GM18858 (cell line): Measurements from ENCODE around the gene RYR3.
"Not testable (repeated sequence)": the region's sequence is repeated elsewhere in the genome, so short reads cannot be mapped to it uniquely, and the experiment has no call there.

Experiments used
- ATAC-seq: cut with Tn5 transposase; IDR thresholded peaks from one replicate; pipeline ENCODE4 v1.9.1; 2021; ENCODE audit not compliant: unreplicated experiment

The RYR3 gene

DNA sequence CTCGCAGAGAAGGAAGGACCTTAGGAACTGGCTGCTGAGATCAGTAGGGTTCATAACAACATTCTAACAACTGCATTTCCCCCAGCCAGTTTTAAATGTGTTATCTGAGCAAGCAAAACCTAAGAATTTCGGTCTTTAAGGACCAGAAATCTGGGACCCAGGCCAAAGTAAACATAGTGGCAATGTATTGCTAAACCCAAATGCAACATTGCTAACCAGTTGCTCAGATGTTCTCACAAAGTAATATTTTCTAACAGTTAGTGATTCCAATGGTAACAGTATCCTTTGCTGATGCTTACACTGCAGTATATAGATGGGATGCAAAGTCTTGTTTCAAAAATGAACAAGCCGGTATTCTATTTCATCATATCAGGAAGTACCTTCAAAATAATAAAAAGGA is 254.3 kb downstream of the RYR3 start:
- no peak for ATAC-seq

DNA sequence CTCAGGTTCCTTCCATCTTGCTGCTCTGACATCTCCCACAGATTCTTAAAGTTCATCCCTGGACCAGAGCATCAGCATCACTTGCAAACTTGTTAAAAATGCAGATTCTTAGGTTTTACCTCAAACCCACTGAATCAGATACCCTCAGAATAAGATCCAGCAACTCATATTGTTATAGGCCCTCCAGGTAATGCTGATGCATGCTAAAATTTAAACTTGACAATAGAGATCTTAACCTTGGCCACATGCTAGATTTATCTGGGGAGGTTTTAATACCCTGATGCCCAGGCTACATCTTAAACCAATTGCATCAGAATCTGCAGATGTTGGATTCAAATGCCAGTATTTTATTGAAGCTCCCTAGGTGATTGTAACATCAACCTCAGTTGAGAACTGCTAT is 256.9 kb downstream of the RYR3 start:
- no peak for ATAC-seq

DNA sequence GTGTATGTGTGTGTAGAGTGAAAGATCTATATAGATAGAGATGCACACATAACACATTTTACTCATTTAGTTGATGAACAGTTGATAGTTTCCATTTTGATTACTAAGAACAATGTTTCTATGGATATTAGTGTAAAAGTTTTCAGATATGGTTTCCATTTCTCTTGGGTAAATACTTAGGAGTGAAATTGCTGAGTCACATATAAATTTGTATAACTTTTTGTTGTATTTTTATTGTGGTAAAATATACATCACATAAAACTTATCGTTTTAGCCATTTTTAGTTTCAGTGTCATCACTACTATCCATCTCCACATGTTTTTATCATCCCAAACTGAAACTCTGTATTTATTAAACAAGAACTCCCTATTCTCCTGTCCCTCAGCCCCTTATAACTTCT is 258.3 kb downstream of the RYR3 start:
- no peak for ATAC-seq

DNA sequence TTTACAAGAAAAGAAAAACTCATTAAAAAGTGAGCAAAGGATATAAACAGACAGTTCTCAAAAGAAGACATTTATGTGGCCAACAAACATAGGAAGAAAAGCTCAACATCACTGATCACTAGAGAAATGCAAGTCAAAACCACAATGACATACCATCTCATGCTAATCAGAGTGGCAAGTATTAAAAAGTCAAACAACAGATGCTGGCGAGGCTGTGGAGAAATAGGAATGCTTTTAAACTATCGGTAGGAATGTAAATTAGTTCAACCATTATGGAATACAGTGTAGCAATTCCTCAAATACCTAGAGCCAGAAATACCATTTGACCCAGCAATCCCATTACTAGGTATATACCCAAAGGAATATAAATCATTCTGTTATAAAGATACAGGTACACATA is 267.1 kb downstream of the RYR3 start:
- not testable (repeated sequence) for ATAC-seq

DNA sequence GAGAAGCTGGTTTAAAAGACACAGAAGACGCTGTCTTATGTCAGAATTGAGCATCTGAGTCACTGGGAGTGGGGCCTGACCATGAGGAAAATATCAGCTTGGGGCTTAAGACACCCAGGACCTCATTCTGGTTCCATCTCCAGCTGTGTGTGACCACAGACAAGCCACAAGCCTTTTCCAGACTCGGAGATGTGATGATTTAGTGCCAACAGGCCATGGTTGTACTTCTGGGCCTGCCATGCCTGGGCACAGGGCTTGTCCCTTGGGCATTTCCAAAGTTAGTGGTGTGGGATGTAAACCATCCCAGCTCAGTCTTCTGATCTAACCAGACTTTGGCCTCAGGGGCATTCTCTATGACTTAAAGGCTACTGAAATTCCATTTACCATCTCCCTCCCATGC is 269.8 kb downstream of the RYR3 start:
- no peak for ATAC-seq

DNA sequence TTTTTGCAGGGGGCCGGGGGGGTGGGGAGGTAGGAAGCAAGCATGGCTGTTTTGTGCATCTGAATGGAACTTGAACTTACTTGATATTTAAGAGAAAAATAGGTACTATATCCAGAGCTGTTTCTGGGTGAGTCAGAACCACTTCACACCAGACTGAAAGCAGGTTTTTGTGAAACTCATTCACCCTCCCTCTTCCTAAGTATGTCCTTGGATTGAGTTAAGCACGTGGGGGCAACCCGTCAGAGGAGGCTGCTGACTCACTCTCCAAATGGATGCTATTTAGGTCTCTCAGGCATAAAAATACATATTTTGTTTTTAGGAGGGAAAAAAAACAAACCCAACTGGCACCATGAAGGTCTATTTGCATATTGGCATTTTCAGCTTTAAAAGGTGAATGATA is 270.3 kb downstream of the RYR3 start:
- ATAC-seq = no peak

DNA sequence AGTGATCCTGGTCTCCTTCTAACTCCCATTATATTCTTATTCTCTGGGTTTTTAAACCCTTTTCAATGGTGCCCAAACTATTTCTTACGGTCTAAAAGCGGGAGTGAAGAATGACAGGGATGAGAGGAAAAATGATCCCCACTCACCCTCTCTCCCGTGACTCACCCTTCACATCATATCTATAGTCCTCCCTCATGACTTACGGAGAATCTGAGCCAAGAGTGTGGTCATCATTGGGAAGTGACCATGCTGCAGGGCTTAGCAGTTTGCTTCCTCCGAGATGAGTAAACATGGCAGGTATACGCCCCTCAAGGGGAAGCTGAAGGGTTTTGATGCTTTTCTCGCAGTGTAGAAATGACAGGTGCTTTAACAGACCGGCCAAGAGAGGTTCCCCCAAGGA is 274.0 kb downstream of the RYR3 start:
- no peak for ATAC-seq

DNA sequence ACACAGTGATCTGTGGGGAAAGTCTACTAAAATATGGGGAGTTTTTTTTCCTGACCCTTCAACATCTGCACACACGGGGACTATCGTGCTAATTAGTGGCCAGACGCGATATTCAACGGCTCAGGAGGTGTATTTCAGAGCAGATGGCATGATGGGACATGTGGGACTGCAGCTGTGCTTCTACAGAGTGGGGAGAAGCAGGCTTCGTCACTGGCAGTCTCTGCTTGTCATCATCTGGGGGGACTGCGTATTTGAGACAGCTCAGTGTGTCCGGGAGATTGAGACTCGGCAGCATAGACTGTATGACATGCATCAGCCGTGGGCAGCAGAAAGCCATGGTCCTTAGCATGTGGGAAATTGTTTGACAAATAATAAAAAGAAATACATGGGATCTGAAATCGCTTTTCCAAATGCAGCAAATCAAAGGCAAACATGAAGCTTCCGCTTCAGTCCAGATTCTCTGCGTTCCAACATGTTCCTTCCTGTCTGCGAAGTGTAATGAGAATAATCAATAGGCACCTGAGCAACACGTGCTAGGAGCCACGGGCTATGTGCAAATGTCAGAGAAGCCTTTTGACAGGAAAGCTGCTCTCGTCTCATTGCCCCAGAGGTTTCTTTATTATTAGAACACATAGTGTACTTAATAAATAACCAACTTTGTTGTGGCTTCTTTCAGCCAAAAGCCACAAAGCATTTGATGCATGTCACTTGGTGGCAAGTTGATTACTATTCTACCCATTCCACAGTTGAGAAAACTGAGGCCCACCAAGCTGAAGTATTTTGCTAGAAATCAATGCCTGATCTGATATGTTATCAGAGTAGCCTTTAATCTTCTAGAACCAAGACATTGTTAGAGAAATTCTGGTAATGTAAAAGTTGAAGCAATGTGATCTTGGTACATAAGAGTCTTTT is 276.3 kb downstream of the RYR3 start:
- no peak for ATAC-seq

DNA sequence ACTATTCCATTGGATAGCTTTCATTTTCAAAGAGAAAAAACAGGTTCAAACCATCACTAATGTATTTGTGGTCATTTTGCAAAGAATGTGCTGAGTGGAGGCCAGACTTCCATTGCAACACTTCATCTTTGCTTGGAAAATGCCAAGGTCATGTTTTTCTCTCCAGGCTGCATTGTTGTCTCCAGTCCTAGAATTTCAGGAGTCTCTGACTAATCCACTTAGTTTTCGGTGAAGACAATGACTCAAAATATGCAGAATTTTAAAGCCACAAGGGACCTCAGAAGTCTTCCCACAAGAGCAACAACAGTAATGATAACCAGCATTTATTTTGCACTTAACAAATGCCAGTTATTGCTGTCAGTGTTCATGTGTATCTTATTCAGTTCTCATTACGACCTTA is 277.0 kb downstream of the RYR3 start:
- ATAC-seq = no peak

DNA sequence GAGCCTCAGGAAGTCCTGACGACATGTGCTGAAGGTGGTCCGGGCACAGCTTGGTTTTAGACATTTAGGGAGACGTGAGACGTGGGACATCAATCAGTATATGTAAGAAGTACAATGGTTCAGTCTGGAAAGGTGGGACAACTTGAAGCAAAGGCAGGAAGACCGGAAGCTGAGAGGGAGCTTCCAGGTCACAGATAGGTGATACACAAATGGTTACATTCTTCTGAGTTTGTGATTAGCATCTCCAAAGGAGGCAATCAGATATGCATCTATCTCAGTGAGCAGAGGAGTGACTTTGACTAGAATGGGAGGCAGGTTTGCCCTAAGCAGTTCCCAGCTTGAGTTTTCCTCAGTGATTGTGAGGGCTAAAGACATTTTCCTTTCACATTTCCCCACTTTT is 282.1 kb downstream of the RYR3 start:
- ATAC-seq = no peak

DNA sequence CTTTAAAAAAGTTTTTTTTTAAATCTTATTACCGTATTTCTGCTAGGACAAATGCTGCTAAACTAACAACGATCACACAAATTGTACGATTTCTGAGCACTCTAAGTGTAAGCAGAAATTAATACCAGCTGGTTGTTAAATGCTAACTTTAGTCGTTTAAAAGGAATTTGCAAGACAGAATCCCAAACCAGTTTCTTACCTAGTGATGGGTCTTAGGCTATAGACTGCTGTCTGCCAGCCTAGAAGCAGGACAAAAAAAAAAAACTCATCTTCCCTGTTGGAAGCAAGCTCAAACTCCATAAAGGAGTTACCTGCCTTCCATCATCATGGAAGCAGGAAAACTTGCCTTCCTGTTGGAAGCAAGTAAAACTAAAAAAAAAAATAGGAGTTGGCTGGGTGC is 287.6 kb downstream of the RYR3 start:
- not testable (repeated sequence) for ATAC-seq

DNA sequence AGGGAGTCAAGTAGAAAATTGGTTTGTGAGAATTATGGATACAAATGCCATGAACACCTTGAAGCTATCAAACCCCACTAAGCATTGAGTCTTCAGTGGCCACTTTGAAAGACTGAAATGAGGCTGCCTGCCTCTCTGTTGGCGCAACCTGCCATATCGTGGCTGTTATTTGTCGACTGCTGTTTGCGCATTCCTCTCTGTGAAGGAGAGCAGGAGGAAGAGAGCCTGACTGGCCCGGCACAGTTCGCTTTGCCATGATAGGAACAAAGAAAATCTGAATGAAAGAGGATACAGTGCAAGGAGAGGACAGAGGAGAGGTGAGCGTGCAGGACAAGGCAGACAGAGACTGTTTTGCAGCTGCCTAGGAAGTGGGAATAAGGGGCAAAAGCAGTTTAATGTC is 289.4 kb downstream of the RYR3 start:
- no peak for ATAC-seq

DNA sequence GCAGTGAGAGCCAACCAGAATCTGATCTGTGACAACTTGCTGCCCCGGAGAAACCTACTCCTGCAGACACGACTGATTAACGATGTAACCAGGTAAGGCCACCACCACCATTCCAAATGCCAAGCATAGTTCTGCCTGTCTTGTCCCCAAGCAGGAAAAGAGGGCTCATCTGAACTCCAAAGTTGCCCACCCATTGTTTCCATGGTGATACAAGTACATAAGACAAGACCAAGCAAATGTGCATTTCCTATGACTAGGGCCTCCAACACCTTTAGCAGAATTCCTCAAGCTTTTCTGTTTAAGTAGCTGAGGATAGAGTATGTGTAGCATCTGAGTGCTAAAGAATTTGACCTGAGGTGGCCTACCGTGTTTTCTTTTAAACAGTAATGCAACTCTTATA is 290.7 kb downstream of the RYR3 start:
- ATAC-seq = no peak

DNA sequence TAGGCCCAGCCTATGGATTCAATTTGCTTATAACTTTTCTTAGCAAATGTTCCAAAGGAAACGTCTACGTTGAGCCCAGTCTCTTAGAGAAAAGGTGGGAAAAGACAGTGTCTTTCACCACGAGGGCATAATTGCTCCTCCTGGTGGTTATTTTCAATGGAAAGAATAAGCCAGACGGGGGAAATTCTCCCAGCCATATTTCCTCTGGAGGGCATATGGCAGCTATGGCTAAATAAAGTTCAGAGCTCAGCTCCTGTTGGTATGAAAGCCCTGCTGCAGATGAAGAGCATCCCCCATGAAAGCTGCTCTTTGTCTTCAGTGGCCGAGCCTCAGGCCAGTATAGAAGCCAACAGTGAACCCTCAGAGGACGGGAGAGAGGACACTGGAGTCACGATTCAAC is 297.9 kb downstream of the RYR3 start:
- no peak for ATAC-seq

DNA sequence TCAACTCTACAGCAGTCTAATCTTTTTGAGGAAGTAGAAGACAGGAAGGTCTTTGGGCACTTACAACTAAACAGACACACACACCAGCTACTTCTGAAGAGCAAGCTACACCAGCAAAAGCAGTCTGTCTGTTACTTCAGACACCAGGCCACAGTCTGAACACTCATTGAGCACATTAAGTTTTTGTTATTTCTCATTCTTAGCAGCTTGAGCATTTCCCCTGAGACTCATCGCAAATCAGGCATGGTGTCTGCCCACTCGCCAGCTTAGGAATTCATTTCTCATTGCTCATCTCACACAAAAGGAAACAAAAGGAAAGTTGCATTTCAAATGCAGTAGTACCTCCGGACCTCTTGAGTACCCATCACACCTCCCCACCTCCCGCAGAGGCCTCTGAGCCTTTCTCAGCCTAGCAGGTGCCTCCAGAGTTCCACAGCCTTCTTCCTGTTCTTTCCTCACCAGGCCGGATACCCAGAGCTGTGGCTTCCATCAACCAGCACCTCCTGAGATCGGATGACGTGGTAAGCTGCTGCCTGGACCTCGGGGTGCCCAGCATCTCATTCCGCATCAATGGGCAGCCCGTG is 302.0 kb downstream of the RYR3 start:
- ATAC-seq = no peak

DNA sequence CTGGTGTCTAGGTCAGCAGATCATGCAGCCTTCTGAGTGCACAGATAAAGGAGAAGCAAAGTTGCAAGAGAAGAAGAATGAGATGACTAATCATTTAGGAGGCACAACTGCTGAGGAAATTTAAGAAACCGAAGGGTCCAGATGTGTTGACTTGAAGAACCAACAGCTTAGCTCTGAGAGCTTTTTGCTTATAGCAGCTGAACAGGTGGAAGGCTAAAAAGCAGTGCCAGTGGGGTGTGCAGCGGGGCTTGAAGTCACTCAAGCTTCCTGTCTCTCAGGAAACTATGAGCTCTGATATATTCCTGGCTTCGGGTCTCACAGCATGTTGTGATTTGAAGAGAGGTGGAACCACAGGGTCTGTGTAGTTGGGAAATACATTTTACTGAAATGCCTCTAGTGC is 305.7 kb downstream of the RYR3 start:
- ATAC-seq = no peak

DNA sequence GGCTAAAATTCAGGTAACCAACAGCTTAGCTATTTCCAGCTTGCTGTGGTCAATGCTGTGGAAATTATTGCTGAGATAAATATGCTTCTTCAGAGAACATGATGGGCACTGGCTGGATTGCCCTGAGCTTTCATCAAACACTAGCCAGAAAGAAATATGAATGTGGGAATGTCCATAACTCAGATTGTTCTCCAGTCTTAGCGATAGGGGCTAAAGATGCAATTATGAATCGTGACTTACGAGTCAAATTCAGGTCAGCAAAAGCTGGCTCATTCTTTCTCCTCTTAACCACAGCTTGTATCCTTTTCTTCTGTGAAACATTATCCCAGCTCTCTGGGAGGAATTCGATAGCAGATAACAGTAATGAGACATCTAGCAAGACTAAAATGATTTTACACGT is 307.6 kb downstream of the RYR3 start:
- ATAC-seq = no peak

DNA sequence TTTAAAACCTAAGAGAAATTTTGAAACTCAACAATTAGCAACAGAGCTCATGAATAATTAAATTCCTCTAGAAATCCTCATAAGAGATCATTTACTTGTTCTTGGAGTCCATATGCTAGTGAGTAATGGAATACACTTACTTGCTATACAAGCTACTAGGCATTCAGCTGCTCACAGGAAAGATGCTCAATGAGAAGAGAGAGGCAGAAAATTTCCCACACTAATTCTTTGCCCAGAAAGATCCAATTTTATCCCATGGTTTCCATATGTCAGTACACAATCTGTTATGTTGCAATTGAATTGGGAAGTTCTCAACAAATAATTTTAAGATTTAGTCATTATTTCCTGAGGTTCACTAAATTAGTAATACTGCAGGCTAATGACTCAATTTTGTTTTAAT is 310.4 kb downstream of the RYR3 start:
- ATAC-seq = no peak

DNA sequence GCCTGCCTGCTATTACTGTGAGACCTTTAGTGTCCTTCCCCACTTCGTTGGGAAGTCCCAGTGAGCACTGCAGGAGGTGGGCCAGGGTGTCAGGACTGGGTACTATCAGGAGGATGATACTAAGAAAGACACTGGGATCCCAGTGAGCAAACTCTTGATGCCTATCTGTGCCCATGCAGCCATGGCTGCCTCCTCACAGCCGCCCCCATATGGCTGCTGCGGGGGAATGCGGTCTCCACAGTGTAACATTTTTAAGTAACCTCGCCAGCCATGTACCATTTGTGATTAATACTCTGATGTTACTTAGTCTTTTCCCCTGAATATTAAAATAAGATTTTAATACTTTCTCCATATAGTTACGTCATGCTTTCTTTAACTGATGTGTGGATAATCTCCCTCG is 312.2 kb downstream of the RYR3 start:
- no peak for ATAC-seq

DNA sequence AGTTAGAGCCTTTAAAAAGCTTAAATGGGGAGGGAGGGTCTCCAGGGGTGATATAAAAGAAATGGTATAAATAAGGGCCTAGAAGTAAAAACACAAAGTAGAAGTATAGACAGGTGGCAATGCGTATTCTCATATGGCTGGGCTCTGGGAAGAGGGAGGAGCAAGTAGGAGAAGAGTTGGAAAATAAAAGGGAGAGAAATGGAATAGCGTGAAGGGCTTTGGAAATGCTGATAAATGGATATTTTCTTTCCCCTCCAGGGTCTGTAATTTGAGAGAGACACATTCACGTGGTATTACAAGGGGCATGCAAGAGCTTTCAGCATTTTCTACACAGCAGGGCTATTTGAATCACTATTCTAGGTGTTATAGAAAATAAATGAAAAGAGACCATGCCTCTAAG is 313.7 kb downstream of the RYR3 start:
- no peak for ATAC-seq

DNA sequence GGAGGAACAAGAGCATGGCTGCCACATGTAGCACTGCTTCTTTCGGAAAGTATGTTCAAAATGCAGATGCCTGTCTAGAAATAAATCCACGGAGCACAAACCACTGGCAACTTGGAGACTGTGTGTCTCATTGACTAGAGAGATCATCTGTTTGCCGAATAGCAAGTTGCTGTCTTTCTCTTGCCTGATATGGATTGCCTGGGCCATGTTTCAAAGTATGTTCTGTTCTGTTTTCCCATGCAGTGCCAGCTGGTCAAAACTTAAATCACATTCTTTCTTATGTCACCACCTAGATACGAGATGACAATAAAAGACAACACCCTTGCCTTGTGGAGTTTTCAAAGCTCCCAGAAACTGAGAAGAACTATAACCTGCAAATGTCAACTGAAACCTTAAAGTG is 318.9 kb downstream of the RYR3 start:
- no peak for ATAC-seq

DNA sequence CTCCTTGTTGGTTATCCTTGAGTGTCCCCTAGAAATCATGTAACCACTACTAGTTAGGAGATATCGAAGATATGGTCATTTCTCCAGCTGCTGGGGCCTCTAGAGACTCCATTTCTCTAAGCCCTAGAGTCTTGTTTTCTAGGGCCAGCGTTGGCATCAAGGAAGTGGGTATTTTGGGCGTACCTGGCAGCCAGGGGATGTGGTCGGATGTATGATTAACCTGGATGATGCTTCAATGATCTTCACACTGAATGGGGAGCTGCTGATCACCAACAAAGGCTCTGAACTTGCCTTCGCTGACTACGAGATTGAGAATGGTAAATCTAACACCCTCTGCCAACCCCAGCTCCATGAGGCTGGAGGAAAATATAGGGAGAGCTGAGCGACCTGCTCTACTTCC is 325.5 kb downstream of the RYR3 start:
- ATAC-seq = no peak

DNA sequence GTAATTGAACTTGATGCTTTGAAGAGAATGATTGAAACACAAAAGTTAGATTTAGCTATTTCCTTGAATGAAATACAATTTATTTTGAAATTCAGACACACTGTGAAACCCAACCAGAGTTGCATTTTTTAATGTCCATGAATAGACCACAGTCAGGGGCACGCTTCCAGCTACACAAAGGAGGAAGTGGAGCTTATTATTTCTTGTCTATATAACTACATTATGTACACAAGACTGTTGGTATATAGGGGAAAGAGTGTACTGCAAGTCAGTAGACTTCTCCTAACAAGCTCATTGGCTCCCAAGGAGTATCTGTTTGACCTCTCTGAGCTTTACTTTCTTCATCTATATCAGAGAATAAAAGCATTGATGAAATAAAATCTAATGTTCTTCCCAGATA is 326.2 kb downstream of the RYR3 start:
- no peak for ATAC-seq
